Effector memory CD8-positive, alpha-beta T cell (primary cell): ENCODE results near the gene ADSS1.

ENCODE experiments used
- ATAC-seq: fragments of 150-1000 bp; cut with Tn5 transposase; replicated peaks from 2 replicates; pipeline ENCODE4 v1.10.0; 2021; ENCODE audit warnings: mild to moderate bottlenecking, moderate library complexity
- DNase-seq, 3 experiments: peaks; one replicate each; pipeline ENCODE4 v3.0.0; 2021
- H3K27ac Mint-ChIP-seq, 2 donors: one replicate each; pipeline ENCODE4 v1.8.0; 2022; ENCODE audit warnings: mild to moderate bottlenecking in 2 of 2, mixed read lengths in 2 of 2, moderate library complexity in 2 of 2
- H3K27me3 Mint-ChIP-seq, 2 donors: one replicate each; pipeline ENCODE4 v1.8.0; 2022; ENCODE audit warnings: mixed read lengths in 2 of 2
- H3K36me3 Mint-ChIP-seq: one replicate; pipeline ENCODE4 v1.8.0; 2022; ENCODE audit warnings: mild to moderate bottlenecking, moderate library complexity, mixed read lengths; ENCODE audit not compliant: insufficient read depth
- H3K4me1 Mint-ChIP-seq, 2 donors: one replicate each; pipeline ENCODE4 v1.8.0; 2022; ENCODE audit warnings: low read depth in 2 of 2, mixed read lengths in 2 of 2
- H3K4me3 Mint-ChIP-seq, 2 donors: one replicate each; pipeline ENCODE4 v1.8.0; 2022; ENCODE audit warnings: mild to moderate bottlenecking in 2 of 2, mixed read lengths in 2 of 2, moderate library complexity in 2 of 2
- H3K9me3 Mint-ChIP-seq, 2 donors: one replicate each; pipeline ENCODE4 v1.8.0; 2022; ENCODE audit warnings: mixed read lengths in 2 of 2

The ADSS1 gene

DNA sequence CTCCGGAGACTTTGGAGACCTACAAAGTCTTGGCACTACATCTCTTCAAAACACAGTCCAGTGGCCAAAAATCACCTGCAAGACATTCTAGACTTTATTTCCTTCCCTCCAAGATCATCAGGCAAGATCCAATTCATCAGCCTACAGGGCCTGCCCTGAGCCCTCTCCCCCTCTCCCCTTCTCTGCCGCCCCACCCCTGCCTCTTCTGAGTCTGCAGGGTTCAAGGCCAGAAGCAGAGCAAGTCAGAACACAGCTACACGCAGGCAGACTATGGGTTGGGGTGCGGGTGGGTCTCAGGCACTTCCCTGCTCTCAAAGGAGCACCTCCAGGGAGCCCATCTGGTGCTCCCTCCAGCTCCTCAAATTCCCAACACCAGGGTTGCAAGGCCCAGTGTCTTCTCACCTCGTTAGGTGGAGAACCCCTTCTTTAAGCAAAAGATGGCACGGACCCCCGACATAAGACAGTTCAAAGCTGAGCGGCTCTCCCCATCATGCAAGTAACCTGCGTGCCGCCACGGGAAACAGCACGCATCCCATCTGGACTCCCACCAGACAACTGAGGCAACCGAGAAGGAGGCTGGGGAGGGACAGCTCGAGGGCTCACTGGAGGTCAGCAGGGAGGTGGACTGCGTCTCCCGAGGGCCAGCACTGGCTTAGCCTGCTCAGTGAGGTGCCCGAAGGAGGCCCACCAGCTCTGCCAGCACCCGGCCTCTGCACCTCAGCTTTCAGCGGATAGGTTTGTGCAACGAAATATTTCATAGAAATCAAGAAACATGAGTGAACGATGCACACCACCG lies 40.2 kb upstream of the ADSS1 start:
- H3K9me3 Mint-ChIP-seq = no peaks in the 10 kb centered on the region

DNA sequence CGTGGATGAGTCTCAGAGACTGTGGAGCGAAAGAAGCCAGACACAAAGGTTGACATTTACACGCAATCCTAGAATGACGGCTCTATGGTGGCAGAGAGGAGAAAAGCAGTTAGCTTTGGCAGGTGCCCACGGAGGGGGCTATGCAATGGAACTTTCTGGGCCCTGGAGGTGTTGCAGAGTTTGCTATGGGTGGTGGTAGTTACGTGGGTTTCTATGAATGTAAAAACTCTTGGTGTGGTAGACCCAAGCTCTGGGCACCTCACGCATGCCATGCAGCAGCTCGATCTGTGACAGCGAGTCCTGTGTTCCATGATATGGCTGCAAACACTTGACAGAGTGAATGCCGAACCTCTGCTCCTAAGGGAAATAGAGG lies 39.6 kb upstream of the ADSS1 start:
- no peaks in the 10 kb centered on the region for H3K9me3 Mint-ChIP-seq
- peaks cover 6 to 31% of the 10 kb centered on the region in 2 donors for H3K27me3 Mint-ChIP-seq
- peaks cover 13 to 14% of the 10 kb centered on the region in 2 donors for H3K4me1 Mint-ChIP-seq
- ATAC-seq = no peak
- no peak overlapping the region for H3K27ac Mint-ChIP-seq
- no peak overlapping the region for H3K4me3 Mint-ChIP-seq
- DNase-seq = no peak
- H3K36me3 Mint-ChIP-seq = peaks cover 3% of the 10 kb centered on the region

More for the DNA sequence above, 40.2 kb upstream of the ADSS1 start:
- ATAC-seq (no peak), DNase-seq (no peak)
- no peak overlapping the region for H3K4me3 Mint-ChIP-seq
- peaks cover 12 to 13% of the 10 kb centered on the region in 2 donors for H3K4me1 Mint-ChIP-seq
- peaks cover 3% of the 10 kb centered on the region for H3K36me3 Mint-ChIP-seq
- no peak overlapping the region for H3K27ac Mint-ChIP-seq
- H3K27me3 Mint-ChIP-seq = peaks cover 6 to 32% of the 10 kb centered on the region in 2 donors

DNA sequence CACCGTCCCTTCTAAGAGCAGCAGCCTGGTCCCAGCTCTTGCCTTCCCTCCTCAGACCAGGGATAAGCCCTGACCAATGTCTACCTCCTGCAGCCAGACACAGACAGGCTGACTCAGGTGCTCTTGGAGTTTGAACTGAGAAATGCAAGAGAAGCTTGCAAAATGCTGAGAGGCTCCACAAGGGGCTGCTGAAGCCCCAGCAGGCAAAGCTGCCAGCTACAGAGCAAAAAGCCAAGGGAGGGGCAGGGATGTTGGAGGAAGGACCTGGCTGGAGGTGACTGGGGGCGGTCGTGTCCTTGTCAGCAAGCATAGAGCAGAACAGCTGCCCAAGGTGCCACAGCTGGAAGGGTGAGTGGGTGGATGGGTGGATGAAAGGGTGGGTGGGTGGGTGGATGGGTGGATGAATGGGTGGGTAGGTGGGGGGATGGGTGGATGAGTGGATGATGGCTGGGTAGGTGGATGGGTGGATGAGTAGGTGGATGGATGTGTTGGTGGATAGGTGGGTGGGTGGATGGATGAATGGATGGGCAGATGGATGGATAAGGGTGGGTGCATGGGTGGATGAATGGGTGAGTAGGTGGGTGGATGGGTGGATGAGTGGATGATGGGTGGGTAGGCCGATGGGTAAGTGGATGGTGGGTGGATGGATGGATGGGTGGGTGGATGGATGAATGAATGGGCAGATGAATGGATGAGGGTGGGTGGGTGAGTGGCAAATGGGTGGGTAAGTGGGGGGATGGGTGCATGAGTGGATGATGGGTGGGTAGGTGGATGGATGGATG lies 38.6 kb upstream of the ADSS1 start:
- H3K27me3 Mint-ChIP-seq = peaks cover 6 to 21% of the 10 kb centered on the region in 2 donors
- peak overlapping the region; percentile 9 to 76 for H3K27ac Mint-ChIP-seq
- no peaks in the 10 kb centered on the region for H3K9me3 Mint-ChIP-seq
- ATAC-seq = no peak
- no peak for DNase-seq
- peaks cover 3% of the 10 kb centered on the region for H3K36me3 Mint-ChIP-seq
- no peak overlapping the region for H3K4me3 Mint-ChIP-seq
- peaks cover 13 to 14% of the 10 kb centered on the region in 2 donors for H3K4me1 Mint-ChIP-seq

DNA sequence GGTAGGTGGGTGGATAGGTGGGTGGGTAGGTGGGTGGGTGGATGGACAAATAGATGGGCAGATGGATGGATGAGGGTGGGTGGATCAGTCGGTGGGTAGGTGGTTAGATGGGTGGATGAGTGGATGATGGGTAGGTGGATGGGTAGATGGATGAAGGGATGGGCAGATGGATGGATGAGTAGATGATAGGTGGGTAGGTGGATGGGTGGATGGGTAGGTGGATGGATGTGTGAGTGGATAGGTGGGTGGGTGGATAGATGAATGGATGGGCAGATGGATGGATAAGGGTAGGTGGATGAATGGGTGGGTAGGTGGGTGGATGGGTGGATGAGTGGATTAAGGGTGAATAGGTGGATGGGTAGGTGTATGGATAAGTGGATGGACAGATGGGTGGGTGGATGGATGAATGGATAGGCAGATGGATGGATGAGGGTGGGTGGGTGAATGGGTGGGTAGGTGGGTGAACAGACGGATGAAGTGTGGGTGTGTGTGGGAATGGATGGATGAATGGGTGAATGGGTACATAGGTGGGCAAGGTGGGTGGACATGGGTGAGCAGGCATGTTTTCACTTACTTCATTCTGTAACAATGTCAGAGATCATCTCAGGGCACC lies 37.9 kb upstream of the ADSS1 start:
- H3K4me1 Mint-ChIP-seq = peaks cover 13 to 14% of the 10 kb centered on the region in 2 donors
- no peak overlapping the region for H3K4me3 Mint-ChIP-seq
- ATAC-seq (no peak), DNase-seq (no peak)
- peaks cover 5 to 14% of the 10 kb centered on the region in 2 donors for H3K27me3 Mint-ChIP-seq
- peak overlapping the region in 1 of 2 donors; percentile 76 for H3K27ac Mint-ChIP-seq
- no peaks in the 10 kb centered on the region for H3K9me3 Mint-ChIP-seq
- peaks cover 3% of the 10 kb centered on the region for H3K36me3 Mint-ChIP-seq

DNA sequence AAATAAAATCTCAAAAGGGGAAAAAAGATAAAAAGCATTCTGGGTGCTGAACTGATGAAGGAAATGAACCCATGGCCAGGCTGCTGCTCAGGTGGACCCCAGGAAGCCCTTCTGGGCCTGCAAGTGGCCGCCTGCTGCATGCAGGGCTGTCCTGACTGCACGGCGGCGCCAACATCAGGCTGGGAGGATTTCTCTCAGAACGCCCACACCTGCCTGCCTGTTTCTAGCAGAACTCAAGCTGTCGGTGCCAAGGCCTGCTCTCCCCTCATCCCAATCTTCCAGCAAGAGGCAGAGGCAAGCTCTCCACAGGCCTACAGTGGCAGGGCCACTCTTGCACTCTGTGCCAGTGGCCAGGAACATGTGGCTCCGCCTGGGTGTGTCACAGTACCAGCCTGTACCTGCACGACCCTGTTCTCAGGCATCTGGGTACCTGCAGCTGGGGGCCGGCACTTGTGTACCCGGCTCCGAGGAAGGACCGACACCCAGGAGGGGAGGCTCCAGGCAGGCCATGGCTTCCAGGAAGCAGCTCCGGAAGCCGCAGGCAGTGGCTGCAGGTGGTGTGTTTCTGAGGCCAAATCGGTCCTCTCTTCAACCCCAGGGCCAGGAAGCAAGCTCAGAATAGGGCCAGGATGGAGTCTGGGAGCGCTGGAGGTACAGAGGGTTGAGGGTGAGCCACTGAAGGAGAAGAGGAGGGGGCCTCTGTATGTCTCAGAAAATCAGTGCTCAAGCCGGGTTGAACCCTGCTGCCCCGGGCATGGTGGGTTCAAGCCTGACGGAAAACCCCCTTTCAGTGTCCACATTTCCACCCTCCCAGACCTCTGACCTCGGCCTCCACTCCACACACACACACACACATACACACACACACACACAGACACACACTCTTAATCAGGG lies 37.2 kb upstream of the ADSS1 start:
- H3K4me1 Mint-ChIP-seq = peaks cover 13 to 14% of the 10 kb centered on the region in 2 donors
- DNase-seq (no peak), ATAC-seq (no peak)
- H3K9me3 Mint-ChIP-seq = no peaks in the 10 kb centered on the region
- H3K27me3 Mint-ChIP-seq = peaks cover 0 to 6% of the 10 kb centered on the region in 2 donors
- H3K36me3 Mint-ChIP-seq = peaks cover 3% of the 10 kb centered on the region
- peak overlapping the region; percentile 34 to 75 for H3K4me3 Mint-ChIP-seq
- H3K27ac Mint-ChIP-seq = peak overlapping the region; percentile 1 to 65

DNA sequence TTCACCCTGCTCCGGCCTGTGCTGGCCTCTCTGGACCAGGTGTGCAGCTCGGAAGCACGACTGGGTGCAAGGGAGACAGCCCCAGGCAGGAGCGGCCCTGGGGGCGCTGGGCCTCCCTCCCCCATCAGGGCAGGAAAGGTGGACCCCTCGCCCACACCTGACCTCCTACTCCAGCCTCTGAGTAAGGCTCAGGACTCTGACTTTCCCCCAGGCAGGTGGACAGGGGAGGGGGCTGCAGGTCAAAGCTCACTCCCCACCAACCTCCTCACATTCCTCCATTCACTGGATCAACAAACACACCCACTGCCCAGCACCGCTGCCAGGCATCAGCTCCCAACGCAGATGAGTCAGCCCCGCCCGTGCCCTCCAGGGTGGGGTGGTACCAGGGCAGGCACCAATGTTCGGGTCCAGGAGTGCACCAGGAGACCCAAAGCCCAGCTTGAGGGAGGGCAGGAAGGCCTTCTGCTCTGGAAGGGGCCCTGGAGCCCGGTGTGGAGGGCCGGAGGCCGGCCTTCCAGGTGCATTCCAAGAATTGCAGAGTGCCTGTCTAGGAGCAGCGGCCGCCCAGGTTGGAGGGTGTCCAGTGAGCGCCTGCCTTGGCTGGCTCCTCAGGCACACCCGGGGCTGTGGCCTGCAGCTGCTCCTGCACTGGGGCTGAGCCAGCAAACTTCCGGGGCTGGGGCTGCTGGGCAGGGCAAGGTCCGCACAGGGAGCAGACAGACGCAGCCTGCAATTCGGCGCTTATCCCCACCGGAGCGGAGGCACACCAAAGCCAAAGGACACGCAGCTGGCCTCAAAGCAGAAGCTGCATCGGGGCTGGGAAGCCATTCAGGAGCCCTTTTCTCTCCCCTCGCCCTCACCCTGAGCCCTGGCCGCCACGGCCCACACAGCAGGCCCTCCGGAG lies 36.2 kb upstream of the ADSS1 start:
- H3K4me1 Mint-ChIP-seq = peaks cover 13 to 14% of the 10 kb centered on the region in 2 donors
- H3K36me3 Mint-ChIP-seq = peaks cover 3% of the 10 kb centered on the region
- H3K27ac Mint-ChIP-seq = peak overlapping the region; percentile 1 to 65

DNA sequence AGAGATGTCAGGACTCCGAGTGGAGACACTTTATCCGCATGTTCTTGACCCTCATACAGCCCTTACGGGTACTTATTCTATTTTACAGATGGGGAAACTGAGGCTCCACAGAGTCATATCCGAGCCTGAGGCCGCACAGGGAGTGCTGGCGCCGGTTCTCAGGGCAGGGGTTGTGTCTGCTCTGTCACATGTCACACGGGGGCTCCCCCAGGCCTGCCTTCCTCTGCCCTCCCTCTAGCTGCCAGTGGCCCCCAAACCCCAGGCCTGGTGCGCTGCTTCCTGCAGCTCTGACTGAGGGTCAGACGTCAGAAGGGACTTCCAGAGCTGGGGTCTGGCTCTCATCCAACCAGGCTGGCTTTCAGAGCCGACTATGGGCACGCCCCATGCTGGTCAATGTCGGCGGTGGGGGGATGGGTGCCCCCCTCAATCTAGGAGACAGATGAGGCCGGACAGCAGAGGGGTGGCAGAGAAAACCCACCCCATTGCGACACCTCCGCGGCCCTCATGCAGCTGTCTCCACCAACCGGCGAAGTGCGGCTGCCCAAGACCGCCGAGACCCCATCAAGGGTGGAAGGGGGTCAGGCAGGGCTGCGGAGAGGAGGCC lies 35.4 kb upstream of the ADSS1 start:
- no peaks in the 10 kb centered on the region for H3K9me3 Mint-ChIP-seq
- H3K27ac Mint-ChIP-seq = no peak overlapping the region
- peaks cover 13 to 17% of the 10 kb centered on the region in 2 donors for H3K4me1 Mint-ChIP-seq
- DNase-seq = no peak
- H3K4me3 Mint-ChIP-seq = peak overlapping the region; percentile 58 to 75
- peak; percentile 29 for ATAC-seq
- H3K36me3 Mint-ChIP-seq = peaks cover 3% of the 10 kb centered on the region
- no peaks in the 10 kb centered on the region for H3K27me3 Mint-ChIP-seq

More for the DNA sequence above, 36.2 kb upstream of the ADSS1 start:
- ATAC-seq (no peak), DNase-seq (no peak)
- Mint-ChIP-seq H3K9me3 (no peaks in the 10 kb centered on the region), H3K4me3 (peak overlapping the region; percentile 58 to 75), H3K27me3 (no peaks in the 10 kb centered on the region)

DNA sequence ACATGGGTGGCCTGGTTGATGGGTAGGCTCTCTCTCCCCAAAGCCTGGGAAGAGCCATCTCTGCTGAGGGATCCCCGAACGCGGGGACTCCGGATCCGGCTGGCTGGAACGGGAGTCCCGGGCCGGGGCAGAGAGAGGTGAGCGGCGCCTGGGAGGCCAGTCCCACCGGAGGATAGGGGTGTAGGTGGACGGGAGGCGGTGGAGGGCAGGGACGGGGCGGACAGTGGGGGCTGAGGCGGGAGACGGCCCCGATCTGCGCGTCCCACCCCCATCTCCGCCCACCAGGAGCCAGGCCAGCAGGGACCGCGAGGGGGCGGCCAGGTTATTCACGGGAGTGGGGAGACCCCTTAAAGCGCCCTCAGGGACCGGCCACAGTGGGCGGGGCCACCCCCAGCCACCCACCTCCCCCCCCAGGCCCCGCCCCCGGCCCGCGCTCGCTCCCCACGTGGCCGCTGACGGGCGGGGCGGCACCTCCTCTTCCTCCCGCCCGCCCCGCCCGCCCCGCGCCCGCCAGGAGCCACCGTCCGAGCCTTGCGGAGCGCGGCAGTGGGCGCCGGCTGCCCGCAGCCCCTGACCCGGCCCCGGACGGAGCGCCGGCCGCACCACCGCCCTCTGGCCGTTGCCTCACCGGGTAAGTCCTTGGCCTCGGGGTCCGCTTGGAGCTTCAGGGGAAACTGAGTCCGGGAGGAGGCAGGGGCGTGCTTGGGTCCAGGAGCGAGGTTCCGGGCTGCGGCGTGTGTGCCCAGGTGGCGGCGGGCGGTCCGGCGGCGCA lies 34.7 kb upstream of the ADSS1 start, which contains the start of gene INF2:
Gene INF2 (plus strand): TSS at position 510 of the 772 bp plus-strand sequence. CDS start 11,748 bp downstream, outside the sequence.
- Mint-ChIP-seq H3K27me3 (no peaks in the 10 kb centered on the region), H3K4me3 (peak within 1 kb of the TSS; percentile 68 to 75), H3K9me3 (no peaks in the 10 kb centered on the region), H3K36me3 (peaks cover 3% of the 10 kb centered on the region), H3K4me1 (peaks cover 13 to 19% of the 10 kb centered on the region in 2 donors), H3K27ac (peak within 1 kb of the TSS in 1 of 2 donors; percentile 41)
- ATAC-seq (peak; percentile 68), DNase-seq (no peak)

DNA sequence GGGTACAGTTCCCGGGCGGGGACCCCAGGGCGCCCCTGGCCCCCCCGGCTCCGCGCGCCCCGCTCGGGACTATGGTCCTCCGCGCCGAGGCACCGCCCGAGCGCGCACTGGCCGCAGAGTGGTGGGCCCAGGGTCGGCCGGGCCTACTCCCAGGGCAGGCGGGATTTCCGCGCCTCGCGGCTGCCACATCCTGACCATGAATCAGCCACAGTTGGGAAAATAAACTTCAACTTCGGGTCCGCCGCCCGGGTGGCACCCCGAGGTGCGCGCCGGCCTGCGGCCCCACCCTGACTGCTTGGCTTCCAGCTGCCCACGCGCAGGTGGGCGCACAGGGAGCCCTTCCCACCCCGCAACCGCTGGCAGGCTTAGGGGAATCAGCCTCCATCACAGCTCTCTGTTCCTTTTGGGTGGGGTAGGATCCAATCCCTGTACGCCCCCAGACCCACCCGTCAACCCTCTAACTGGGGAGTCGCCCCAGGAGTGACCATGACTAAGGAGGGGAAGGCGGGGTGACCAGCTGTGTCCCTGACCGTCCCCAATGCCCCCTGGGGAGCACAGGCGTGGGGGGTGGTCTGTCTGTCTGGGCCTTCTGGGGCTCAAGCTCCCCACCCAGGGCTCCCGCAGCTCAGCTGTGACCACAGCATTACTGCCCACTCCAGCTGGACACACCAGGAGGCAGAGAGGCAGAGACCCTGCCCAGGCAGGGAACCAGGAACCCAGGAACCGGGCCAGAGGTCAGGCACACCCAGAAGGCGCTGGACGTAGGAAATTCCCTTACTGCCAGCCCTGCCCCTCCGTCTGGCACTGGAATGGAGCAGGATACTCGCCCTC lies 33.9 kb upstream of the ADSS1 start:
- Mint-ChIP-seq H3K9me3 (no peaks in the 10 kb centered on the region), H3K4me1 (peaks cover 10 to 25% of the 10 kb centered on the region in 2 donors), H3K36me3 (peaks cover 3% of the 10 kb centered on the region), H3K27ac (peak overlapping the region in 1 of 2 donors; percentile 41), H3K27me3 (no peaks in the 10 kb centered on the region), H3K4me3 (peak overlapping the region; percentile 68 to 74)
- no peak for DNase-seq
- peak; percentile 42 for ATAC-seq

DNA sequence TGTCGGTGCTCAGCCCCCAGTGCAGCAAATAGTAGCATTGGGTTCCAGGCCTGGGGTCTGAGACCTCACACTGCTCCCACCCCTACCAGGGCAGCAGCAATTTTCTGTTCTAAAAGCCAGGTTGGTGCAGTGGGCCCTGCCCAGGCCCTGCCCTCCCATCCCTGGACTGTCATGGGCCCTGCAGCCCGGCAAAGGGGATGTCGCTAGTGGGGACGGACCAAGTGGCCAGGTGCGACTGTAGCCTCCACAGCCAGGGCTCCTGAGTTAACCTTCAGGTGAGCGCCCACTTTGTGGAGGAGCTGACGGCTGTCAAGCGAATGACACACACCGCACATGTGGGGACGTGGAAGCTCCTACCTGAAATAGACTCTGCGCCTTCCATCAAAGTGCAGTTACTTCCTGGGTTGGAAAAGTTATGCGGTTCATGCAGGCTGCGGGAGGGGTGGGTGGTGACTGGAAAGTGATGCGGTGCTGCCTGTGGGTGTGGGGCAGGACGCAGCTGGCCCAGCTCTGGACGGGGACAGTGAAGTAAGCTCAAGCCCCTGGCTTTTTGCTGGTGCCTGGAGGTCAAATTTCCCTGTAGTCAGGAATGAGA lies 33.1 kb upstream of the ADSS1 start:
- Mint-ChIP-seq H3K27ac (peak overlapping the region in 1 of 2 donors; percentile 15), H3K4me3 (peak overlapping the region; percentile 68 to 74), H3K4me1 (peaks cover 13 to 30% of the 10 kb centered on the region in 2 donors), H3K27me3 (no peaks in the 10 kb centered on the region), H3K9me3 (no peaks in the 10 kb centered on the region), H3K36me3 (peaks cover 5% of the 10 kb centered on the region)
- DNase-seq = no peak
- no peak for ATAC-seq
